ENCODE data around the gene TNIK.

The TNIK gene

GRCh38 chr3:171088964-171089754 lies 371.0 kb downstream of the TNIK start:
- no peak for DNase-seq (ENCODE audit: low spot score)

GRCh38 chr3:171088496-171088895 lies 371.7 kb downstream of the TNIK start:
- no peak for DNase-seq (ENCODE audit: low spot score)

DNA sequence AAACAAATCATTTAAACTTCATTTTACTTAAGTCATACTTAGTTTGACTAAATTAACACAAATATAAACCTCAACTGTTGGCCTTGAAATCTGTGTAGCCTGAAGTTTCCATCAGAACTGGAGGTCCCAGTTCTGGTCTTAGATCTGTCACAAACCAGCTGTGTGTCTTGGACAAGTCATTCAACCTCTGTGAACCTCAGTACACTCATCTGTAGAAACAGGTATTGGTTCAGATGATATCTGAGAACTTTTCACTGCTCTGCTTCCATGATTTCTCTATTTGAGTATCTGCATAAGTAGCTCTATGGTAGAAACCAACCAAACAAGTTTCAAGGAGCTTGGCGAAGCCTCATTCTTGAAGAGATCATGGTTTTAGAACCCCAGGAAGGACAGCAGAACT lies 373.3 kb downstream of the TNIK start:
- no peak for DNase-seq (ENCODE audit: low spot score)

GRCh38 chr3:171077261-171077660 lies 382.9 kb downstream of the TNIK start:
- DNase-seq (ENCODE audit: low spot score), result no peak

GRCh38 chr3:171072432-171072831 lies 387.8 kb downstream of the TNIK start:
- DNase-seq (ENCODE audit: low spot score), result no peak

DNA sequence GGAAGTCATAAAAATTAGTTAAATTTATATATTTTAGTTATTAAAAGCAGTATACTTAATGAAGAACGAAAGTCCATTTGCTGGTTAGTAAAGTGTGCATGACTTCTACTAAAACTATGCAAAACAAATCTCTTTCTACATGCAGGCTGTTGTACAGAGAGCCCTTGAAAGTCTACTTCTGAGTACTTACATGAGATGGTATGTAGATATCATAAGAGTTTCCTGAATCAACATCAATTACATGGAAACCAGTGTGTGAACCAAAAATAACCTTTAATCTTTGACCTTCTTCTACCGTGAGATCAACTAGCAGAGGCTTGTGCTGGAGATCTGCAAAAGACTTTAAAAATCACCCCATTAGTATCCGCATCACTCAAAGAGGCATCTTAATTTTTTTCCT lies 391.5 kb downstream of the TNIK start:
- DNase-seq (ENCODE audit: low spot score), result no peak

DNA sequence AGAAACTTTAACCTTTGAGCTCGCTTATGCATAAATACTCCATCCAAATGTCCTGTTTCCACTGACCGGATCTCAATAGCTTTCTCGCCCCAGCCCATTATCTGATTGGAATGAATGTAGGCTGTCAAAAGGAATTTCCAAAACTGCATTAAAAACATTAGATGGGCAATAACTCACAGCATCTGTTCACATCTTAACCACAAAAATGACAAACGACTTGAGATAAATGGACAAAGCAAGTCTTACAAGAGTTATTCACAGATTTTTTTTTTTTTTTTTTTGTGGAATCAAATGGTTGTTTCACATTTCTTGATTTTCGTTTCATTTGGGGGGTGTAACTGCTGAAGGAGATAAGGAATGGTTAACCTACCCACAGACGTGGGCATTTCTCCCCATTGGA lies 394.0 kb downstream of the TNIK start:
- no peak for DNase-seq (ENCODE audit: low spot score)

DNA sequence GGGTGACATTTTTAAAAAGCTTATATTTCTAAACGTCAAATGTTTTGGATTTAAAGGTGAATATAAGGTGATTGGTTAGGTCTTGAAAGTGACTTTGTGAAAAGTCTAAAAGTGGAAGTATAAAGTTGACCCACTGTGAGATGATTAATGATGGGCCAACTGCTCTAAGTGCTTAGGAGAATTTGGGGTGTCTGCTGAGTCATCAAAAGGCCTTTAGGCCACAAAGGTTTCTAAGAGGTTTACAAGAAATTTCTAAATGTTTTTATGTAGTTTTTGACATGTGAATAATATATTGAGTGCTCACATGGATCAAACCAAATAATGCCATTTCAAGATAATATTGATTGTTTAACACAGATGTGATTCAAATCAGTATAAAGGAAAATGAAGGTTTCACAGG lies 394.5 kb downstream of the TNIK start:
- DNase-seq (ENCODE audit: low spot score), result no peak

DNA sequence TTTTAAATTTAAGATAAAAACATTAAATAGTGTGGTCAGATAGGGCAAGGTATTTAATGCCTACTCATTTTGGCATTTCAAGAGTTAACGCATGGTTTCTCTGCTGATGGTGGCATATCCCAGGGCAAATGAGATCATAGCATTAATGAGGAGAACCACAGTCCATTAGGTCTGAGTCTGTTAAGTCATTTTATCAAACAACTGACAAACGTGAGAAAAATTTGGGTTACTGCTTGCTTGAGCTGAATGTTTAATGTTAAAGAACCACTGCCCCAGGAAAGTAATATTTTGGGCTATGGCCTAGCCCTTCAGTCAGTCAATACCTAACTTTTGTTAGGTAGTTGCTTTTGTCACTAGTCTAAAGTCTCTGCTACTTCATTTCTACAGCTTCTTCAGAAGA lies 395.7 kb downstream of the TNIK start:
- no peak for DNase-seq (ENCODE audit: low spot score)

DNA sequence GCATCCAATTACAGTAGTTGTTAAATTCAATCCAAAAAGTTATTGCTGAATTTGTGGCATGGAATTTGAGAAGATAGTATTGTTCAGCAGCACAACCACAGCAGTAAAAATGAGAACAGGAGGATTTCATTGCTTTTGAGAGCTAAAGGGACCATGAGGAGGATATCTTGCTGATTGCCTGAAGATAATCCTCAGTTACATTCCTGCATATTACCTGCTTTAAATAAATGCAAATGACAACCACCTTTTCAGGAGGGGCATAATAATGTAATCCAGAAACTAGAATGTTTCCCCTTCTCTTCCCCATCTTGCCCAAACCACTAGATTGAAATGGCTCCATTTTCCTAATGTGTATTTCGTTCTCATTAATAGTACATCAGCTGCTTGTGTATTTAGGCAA lies 398.5 kb downstream of the TNIK start:
- DNase-seq (ENCODE audit: low spot score), result no peak

GRCh38 chr3:171059978-171060377 lies 400.2 kb downstream of the TNIK start:
- DNase-seq (ENCODE audit: low spot score), result no peak

- DNase-seq (ENCODE audit: low spot score), result no peak
These were observed 401.2 kb downstream of the TNIK start for GRCh38 chr3:171058873-171059603.

- DNase-seq (ENCODE audit: low spot score), result no peak
These were observed 402.1 kb downstream of the TNIK start for GRCh38 chr3:171058058-171058457.

GRCh38 chr3:171057072-171057471 lies 403.1 kb downstream of the TNIK start:
- no peak for DNase-seq (ENCODE audit: low spot score)

GRCh38 chr3:171056528-171056927 lies 403.7 kb downstream of the TNIK start:
- no peak for DNase-seq (ENCODE audit: low spot score)

DNA sequence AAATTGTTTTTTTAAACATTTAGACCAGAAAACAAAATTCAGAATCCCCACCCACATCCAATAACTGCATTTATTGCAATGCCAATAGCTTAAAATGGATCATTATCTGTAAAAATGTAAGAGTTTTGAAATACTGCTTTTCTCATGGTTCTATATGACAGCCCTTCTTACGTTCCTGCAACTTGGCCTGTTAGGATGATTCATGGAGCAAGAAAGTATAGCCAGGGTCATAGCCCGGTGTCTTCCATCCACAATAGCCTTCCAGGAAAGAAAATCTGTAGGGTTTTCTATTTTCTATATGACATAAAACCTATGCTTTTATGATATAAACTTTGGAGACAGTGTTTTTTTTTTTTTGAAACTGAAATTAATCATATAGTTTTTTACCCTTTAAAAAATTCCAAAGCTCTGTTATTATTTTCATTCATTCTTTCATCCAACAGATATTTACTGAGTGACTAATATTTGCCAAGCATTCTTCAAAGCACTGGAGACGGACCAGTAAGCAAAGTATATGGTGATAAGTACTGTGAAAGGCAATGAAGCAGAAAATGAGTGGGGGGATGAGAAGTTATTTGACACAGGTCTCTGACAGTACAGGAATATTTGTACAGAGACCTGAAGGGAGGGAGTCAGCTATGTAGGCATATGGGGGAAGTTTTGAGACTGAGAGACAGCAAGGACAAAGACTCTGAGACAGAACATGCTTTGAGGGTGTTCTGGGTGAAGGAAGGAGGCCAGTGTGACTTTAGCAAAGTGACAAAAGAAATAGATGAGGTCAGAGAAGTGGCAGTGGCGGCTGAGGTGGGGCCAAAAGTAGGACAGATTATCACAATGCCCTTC lies 404.6 kb downstream of the TNIK start:
- no peak for DNase-seq (ENCODE audit: low spot score)

DNA sequence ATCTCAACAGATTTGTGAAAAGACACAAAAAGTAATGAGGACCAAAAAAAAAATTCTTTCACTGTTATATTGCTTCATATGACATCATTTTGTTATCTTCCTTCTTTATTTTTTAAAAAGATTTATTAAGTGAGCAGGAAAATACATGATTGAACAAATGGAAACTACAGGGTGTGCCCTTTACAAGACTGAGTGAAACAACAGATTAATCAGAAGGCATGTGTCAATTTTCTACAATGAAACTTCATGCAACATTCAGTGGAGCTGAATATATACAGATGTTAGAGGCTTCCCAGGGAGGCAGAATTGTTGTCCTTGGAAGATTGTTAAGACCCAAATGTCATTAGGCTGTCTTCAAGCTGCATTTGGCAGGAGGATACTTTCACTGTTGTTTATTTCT lies 405.3 kb downstream of the TNIK start:
- DNase-seq (ENCODE audit: low spot score), result no peak

- DNase-seq (ENCODE audit: low spot score), result no peak
These were observed 406.0 kb downstream of the TNIK start for GRCh38 chr3:171054231-171054630.

DNA sequence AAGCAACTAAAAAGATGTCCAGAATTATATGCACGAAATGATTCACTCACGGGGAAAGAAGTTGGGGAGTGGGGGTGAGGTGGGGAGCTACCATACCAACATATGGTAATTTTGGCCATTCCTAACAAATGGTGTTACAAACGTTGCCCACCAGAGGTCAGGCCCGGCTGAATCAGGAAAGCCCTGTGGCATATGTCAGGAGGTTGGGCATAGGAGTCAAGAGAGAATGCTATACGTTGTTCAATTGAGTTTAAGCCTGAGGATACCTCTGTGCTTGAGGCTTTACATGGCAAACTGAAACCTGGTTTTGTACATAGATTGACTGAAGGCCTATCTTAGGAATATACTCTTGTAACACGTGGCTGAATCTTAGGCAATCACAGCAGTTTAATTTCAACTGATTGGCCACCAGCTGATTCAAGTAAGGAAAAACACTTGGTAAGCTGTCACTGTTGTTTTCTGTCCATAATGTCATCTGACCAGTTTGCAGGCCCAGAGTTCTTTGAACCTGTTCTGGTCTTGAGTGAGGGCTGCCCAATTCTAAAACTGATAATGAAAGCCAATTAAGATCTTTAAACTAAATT lies 410.3 kb downstream of the TNIK start:
- DNase-seq (ENCODE audit: low spot score), result peak; percentile 15

DNA sequence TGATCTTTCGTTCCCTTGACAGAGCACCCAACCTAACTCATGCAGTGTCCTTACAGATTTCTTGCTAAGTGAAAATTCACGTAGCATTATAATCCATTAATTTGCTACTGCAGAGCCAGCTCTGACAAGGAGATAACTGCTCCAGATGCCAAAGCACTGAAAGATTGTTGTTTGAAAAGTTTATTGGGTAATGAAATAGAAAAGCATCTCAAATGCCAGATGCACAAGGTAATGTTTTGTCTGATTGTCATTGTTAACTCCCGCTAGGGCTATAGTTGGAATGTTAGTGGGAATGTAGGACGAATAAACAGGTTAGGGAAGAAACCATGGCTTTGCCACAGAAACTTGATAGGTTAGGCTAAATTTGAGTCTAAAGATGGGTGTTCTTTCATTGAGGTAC lies 413.4 kb downstream of the TNIK start:
- no peak for DNase-seq (ENCODE audit: low spot score)

DNA sequence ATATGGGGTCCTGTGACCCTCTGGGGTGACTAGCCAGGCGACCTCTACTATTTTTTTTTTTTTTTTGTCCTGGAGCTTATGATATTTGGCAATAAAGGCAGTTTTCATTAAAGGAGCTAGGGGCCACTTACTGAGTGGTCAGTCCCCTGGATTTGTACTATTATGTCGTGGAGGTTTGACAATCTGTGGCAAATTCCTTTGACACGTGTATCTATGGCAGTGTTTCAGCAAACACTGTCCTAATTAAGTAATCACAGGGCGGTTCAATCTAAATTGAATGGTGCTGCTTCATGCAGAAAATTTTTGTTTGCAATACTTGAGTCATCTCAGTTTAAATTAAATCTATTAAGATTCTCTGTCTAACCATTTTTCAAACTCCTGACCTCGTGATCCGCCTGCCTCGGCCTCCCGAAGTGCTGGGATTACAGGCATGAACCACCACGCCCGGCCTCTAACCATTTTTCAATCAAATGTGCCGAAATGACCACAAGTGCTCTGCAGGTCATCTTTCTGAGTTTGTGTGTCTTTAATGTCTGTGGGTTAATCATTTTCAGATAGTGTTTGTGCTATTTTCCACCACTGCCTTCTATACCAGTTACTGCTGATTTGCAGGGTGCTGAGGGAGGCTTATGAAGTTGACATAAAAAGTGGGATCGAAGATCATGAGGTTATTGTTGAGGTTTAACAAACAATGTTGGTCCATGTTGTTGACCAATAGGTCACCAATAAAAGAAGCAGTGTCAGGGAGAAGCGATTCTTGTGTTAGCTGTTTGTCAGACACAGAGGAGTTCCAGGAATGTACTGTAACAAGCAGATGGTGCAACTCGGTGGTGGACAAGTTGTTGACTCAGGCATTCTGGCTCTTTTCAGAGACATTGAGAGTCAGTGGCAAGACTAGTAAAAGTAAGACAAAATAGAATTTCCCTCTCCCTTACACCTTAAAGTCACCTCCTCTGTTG lies 415.1 kb downstream of the TNIK start:
- DNase-seq (ENCODE audit: low spot score), result peak; percentile 20
